Erythroblast (primary cell): ENCODE results near the gene RPEL1.

ENCODE experiments used
- DNase-seq, 2 experiments: peaks; one replicate each; lab custom pipeline; 2025; lab: John Stamatoyannopoulos, UW
- GATA1 ChIP-seq: IDR thresholded peaks from 2 replicates; pipeline ENCODE4 v1.6.1; 2011; ENCODE audit warnings: low read depth, mild to moderate bottlenecking, control low read depth, low read length, moderate library complexity
- POLR2A ChIP-seq: IDR thresholded peaks from 2 replicates; pipeline ENCODE4 v1.6.1; 2011; ENCODE audit warnings: mild to moderate bottlenecking, low read length

Gene RPEL1

DNA sequence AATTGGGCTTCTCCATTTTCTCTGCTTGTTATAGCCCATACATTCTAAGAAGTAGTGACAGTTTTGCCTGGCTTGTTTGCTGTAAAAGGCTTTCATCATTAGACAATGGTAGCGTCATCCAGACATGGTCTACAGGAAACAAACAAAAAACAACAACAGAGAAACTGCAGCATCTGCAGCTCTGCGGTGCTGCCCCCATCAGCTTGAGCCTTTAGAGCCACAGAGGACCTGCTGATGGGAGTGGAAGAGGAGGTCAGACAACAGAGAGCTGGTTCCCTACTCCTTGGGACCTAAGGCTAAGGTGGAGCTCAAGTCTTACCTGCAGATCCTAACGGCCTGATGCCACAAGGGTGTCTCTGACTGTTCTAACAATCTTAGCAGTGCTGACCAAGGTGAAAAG is 34.3 kb downstream of the RPEL1 start:
- DNase-seq: no peak
- TF ChIP-seq POLR2A (no peak), GATA1 (no peak)

GRCh38 chr10:103280506-103280905 is 34.8 kb downstream of the RPEL1 start:
- TF ChIP-seq GATA1: no peak
- TF ChIP-seq POLR2A: no peak
- DNase-seq: no peak

DNA sequence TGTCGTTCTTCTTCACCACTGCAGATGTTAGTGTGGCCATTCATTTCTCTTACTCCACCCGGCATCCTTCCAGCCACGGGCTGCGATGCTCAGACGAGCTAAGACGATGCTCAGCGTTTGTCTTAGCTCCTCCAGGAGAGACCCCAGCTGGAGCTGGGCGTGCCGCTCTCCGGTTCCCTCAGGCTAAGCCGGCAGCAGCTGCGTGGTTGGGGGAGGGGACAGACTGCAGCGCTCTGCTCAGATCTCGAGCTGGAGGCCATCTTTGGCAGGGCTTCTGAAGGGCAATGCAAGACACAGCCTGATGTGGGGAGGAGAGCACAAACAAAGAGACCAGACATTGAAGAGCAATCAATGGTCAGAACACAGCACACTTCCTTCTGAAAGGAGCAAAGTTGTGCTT is 36.1 kb downstream of the RPEL1 start:
- DNase-seq: no peak
- TF ChIP-seq GATA1 (no peak), POLR2A (no peak)

DNA sequence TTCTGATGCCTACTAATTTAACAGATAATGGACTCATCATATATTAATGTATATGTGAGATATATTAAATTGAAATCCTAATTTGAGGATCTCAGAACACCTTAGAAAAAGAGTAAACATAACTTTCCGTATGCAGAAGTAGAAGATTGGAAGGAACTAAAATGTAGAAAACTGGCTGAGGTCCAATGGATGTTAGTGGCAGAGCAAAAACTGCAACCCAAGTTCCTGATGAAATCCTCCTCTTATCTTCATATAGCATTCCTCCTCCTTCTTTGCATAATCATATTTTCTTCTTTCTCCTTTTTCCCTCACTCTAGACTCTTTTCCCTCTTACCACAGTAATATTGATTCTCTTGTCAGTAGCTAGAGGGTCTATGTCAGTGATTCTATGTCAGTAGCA is 37.3 kb downstream of the RPEL1 start:
- TF ChIP-seq POLR2A (no peak), GATA1 (no peak)
- no peak for DNase-seq

DNA sequence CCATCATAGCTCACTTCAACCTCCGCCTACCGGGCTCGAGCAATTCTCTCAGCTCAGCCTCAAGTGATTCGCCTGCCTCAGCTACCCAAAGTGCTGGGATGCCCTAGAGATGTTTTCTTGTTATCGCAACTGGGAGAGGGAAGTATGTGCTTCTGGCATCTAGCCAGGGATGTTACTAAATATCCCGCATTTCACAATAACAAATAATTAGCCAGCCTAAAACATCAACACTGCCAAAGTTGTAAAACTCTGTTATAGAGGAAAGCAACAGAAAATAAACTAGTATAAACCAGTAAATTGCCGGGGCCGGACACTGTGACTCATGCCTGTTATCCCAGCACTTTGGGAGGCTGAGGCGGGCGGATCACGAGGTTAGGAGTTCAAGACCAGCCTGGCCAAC is 38.5 kb downstream of the RPEL1 start:
- no peak for DNase-seq
- TF ChIP-seq GATA1 (no peak), POLR2A (no peak)

DNA sequence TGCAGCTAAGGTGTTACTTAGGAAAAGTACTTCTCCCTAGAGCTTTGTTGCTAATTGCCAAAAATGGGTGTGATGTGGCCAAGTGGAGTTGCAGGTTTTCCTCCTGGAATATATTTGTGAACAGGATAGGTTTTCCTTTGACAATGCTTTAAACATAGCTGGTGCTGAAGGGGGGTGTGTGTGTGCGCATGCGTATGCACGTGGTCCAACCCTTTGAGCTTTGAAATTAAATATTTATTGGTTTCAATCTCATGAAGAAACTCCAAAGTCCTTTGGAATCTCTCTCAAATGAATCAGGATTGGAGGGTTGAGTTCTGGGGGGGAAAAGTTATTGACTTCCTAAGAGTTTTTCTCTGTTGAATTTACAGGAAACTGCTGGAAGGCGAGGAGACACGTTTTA is 42.3 kb downstream of the RPEL1 start:
- DNase-seq: no peak
- TF ChIP-seq POLR2A (no peak), GATA1 (no peak)

- DNase-seq: no peak
- TF ChIP-seq GATA1 (no peak), POLR2A (no peak)
Measured at GRCh38 chr10:103291588-103291987, 45.9 kb downstream of the RPEL1 start.

GRCh38 chr10:103295374-103296015 is 49.8 kb downstream of the RPEL1 start:
- TF ChIP-seq POLR2A (no peak), GATA1 (no peak)
- no peak for DNase-seq
